Measurements from ENCODE around the gene RPEL1.

DNA sequence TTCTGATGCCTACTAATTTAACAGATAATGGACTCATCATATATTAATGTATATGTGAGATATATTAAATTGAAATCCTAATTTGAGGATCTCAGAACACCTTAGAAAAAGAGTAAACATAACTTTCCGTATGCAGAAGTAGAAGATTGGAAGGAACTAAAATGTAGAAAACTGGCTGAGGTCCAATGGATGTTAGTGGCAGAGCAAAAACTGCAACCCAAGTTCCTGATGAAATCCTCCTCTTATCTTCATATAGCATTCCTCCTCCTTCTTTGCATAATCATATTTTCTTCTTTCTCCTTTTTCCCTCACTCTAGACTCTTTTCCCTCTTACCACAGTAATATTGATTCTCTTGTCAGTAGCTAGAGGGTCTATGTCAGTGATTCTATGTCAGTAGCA lies 37.3 kb downstream of the RPEL1 start:
- no peak for TF ChIP-seq GATA3 (IDR thresholded peaks at IDR 0.05; ENCODE audit: low read depth, low read length)
- no peak for TF ChIP-seq GATA2 (IDR thresholded peaks at IDR 0.05; ENCODE audit: low read depth, low read length)

All from SH-SY5Y (cell line).